ENCODE measurements around the gene CEBPB. TPM values are rescaled to one million over a fixed set of nuclear protein-coding genes. Genes with fewer than 3 reads are reported as not detected.

CEBPB gene
- total and polyA plus RNA-seq, 2 donors from 2014 or later, result 33.6 to 81.4 TPM

- H3K9me3 ChIP-seq (ENCODE audit: control insufficient read depth in 2 of 3, insufficient read depth in 1 of 3, low read length in 3 of 3), result no peaks in the 10 kb centered on the region
- H3K9ac ChIP-seq (ENCODE audit: low read length in 3 of 3), result no peak overlapping the region
- TF ChIP-seq, protein P1, sequence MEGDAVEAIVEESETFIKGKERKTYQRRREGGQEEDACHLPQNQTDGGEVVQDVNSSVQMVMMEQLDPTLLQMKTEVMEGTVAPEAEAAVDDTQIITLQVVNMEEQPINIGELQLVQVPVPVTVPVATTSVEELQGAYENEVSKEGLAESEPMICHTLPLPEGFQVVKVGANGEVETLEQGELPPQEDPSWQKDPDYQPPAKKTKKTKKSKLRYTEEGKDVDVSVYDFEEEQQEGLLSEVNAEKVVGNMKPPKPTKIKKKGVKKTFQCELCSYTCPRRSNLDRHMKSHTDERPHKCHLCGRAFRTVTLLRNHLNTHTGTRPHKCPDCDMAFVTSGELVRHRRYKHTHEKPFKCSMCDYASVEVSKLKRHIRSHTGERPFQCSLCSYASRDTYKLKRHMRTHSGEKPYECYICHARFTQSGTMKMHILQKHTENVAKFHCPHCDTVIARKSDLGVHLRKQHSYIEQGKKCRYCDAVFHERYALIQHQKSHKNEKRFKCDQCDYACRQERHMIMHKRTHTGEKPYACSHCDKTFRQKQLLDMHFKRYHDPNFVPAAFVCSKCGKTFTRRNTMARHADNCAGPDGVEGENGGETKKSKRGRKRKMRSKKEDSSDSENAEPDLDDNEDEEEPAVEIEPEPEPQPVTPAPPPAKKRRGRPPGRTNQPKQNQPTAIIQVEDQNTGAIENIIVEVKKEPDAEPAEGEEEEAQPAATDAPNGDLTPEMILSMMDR (IDR thresholded peaks at IDR 0.05; ENCODE audit: borderline replicate concordance, extremely low read depth, insufficient read depth), result no peak
- no peak overlapping the region for H3K27ac ChIP-seq (ENCODE audit: low read depth in 2 of 2, low read length in 2 of 2)
- H3K36me3 ChIP-seq (ENCODE audit: control insufficient read depth in 2 of 3, insufficient read depth in 3 of 3, low read length in 3 of 3), result peaks cover 0 to 20% (median 6%) of the 10 kb centered on the region in 3 donors
- peaks cover 0 to 14% (median 0%) of the 10 kb centered on the region in 3 donors for H3K4me1 ChIP-seq (ENCODE audit: control insufficient read depth in 2 of 3, insufficient read depth in 2 of 3, low read depth in 1 of 3, low read length in 3 of 3)
- FAIRE-seq, result no peak
- H3K27me3 ChIP-seq (ENCODE audit: control insufficient read depth, insufficient read depth, low read length), result no peaks in the 10 kb centered on the region
- no peak overlapping the region for H3K4me3 ChIP-seq (ENCODE audit: low read length in 3 of 3)
- no peak for DNase-seq
- intact Hi-C loops (cut with DNase I), result no loop called here
Measured at GRCh38 chr20:50145566-50145965, 45.1 kb upstream of the CEBPB start.

DNA sequence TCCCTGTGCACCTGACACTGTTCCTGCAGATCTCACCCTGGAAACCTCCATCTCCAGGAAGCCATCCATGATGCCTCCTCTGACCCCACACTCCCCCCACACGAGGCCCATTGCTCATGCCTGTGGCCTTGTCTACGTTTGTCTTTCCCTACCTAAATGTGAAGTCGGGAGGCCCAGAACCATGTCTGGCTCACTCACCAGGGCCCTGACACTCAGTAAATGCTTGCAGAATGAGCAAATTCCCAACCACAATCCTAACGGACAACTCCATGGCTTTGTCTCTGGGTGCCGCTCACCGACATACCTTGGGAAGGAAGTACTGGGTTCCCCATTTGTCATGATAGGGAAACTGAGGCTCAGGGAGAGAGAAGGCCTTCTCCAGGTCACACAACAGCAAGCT lies 44.4 kb upstream of the CEBPB start:
- no peak overlapping the region for H3K9ac ChIP-seq (ENCODE audit: low read length in 3 of 3)
- H3K4me3 ChIP-seq (ENCODE audit: low read length in 3 of 3), result no peak overlapping the region
- H3K27ac ChIP-seq (ENCODE audit: low read depth in 2 of 2, low read length in 2 of 2), result peak overlapping the region in 1 of 2 donors; percentile 66
- H3K27me3 ChIP-seq (ENCODE audit: control insufficient read depth, insufficient read depth, low read length), result no peaks in the 10 kb centered on the region
- peaks cover 0 to 16% (median 6%) of the 10 kb centered on the region in 3 donors for H3K36me3 ChIP-seq (ENCODE audit: control insufficient read depth in 2 of 3, insufficient read depth in 3 of 3, low read length in 3 of 3)
- DNase-seq (no peak), FAIRE-seq (no peak)
- TF ChIP-seq, protein P1 (IDR thresholded peaks at IDR 0.05; ENCODE audit: borderline replicate concordance, extremely low read depth, insufficient read depth), result no peak
- intact Hi-C loops (cut with DNase I), result no loop called here
- H3K4me1 ChIP-seq (ENCODE audit: control insufficient read depth in 2 of 3, insufficient read depth in 2 of 3, low read depth in 1 of 3, low read length in 3 of 3), result peaks cover 0 to 18% (median 3%) of the 10 kb centered on the region in 3 donors
- no peaks in the 10 kb centered on the region for H3K9me3 ChIP-seq (ENCODE audit: control insufficient read depth in 2 of 3, insufficient read depth in 1 of 3, low read length in 3 of 3)

DNA sequence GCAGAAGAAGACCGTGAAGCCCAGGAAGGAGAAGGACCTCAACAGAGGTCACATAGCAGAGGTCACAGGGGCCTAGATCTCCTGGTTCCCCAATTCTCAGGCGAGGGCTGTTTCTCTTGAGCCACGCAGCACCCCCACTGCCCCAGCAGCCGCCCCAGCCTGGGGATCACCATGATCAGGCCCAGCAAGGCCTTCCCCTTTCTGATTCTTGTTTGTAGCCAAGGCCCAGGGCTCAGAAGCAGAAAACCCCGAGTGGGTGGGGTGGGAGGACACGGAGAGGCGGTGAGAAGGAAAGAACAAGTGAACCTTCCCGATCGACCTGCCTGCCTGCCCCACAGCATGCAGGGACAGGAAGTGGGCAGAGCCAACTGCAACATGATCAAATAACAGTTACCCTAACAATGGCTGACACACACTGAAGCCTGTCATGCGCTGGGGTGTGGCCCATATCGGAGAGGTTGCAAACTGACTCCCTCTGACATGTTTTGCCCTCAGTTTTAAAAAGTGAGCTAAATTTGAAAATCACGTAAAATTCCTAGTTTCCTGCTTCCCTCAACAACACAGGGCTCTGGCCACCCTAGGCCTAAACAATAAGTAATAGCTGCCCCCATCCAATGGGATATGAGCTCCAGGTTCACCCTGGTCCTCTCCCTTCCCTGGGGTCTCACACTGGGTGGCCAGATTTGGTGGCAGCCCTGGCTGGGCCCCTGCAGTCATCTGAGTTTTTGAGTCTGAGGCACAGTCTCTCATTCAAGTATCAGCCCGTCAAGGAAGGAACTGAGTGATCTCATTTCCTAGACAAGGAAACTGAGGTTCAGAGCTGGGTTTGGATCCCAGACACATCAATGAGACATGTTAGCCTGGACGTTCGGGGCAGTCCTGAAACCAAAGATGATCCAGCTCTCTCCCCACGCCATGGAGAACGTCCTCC lies 43.6 kb upstream of the CEBPB start:
- H3K27ac ChIP-seq (ENCODE audit: low read depth in 2 of 2, low read length in 2 of 2), result peak overlapping the region; percentile 56 to 66
- H3K36me3 ChIP-seq (ENCODE audit: control insufficient read depth in 2 of 3, insufficient read depth in 3 of 3, low read length in 3 of 3), result peaks cover 0 to 9% (median 6%) of the 10 kb centered on the region in 3 donors
- DNase-seq (no peak), FAIRE-seq (no peak)
- no peaks in the 10 kb centered on the region for H3K9me3 ChIP-seq (ENCODE audit: control insufficient read depth in 2 of 3, insufficient read depth in 1 of 3, low read length in 3 of 3)
- H3K9ac ChIP-seq (ENCODE audit: low read length in 3 of 3), result no peak overlapping the region
- intact Hi-C loops (cut with DNase I), result no loop called here
- H3K27me3 ChIP-seq (ENCODE audit: control insufficient read depth, insufficient read depth, low read length), result no peaks in the 10 kb centered on the region
- H3K4me1 ChIP-seq (ENCODE audit: control insufficient read depth in 2 of 3, insufficient read depth in 2 of 3, low read depth in 1 of 3, low read length in 3 of 3), result peaks cover 0 to 23% (median 8%) of the 10 kb centered on the region in 3 donors
- H3K4me3 ChIP-seq (ENCODE audit: low read length in 3 of 3), result no peak overlapping the region
- TF ChIP-seq, protein P1 (IDR thresholded peaks at IDR 0.05; ENCODE audit: borderline replicate concordance, extremely low read depth, insufficient read depth), result no peak
